GM12878 (cell line): ENCODE data around the gene CD2BP2. TPM values are rescaled to one million over a fixed set of nuclear protein-coding genes. Genes with fewer than 3 reads are reported as not detected.

ENCODE experiments used
- ATAC-seq: fragments of 200-7000 bp; cut with Tn5 transposase; 3 replicates; pipeline ENCODE4 v1.9.1; 2020; ENCODE audit warnings: mild to moderate bottlenecking, moderate library complexity
- BruUV-seq: library from RNA; stranded (reverse); fragments of 400-500 nt; replicated peaks from 2 replicates; lab custom pipeline; 2021; lab: Mats Ljungman, UMichigan
- CTCF ChIA-PET: fragments of 300-600 bp; sonication (Branson Sonifier 250); formaldehyde crosslinking; extraction: SDS; loops from one replicate; lab custom pipeline; 2021; ENCODE audit warnings: inconsistent platforms; lab: Yijun Ruan, JAX
- POLR2A ChIA-PET: fragments of 350-600 bp; formaldehyde crosslinking; extraction: SDS; loops from one replicate; lab custom pipeline; 2021; ENCODE audit warnings: inconsistent platforms; lab: Charles Lee
- RAD21 ChIA-PET: fragments of 300-600 bp; sonication (Branson Sonifier 250); formaldehyde crosslinking; loops from one replicate; lab custom pipeline; 2023; ENCODE audit warnings: antibody characterized with exemption; ENCODE audit not compliant: unreplicated experiment; lab: Charles Lee
- SMC1A ChIA-PET: fragments of 300-600 bp; sonication (Branson Sonifier 250); formaldehyde crosslinking; loops from one replicate; lab custom pipeline; 2023; ENCODE audit not compliant: unreplicated experiment, uncharacterized antibody; lab: Charles Lee
- DNase-seq: peaks from one replicate; pipeline ENCODE4 v3.0.0-alpha.2; 2011; ENCODE audit warnings: low read depth, low spot score
- FAIRE-seq: peaks from 3 replicates; lab custom pipeline; 2011; peaks lifted over from hg19 to GRCh38; lab: Jason Lieb, UNC
- H2AFZ ChIP-seq: 2 replicates; pipeline ENCODE4 v1.6.0; 2011; ENCODE audit warnings: low read depth, low read length, control low read depth; ENCODE audit not compliant: control insufficient read depth
- H3K27ac ChIP-seq: 2 replicates; pipeline ENCODE4 v1.5.1; 2011; ENCODE audit warnings: control low read depth; ENCODE audit not compliant: control insufficient read depth, insufficient read depth
- H3K27me3 ChIP-seq, 2 experiments: replicated peaks in 1 of 2; 2 replicates each; pipeline versions ENCODE4 v1.6.0 to v1.6.1; 2011; ENCODE audit warnings: low read length in 1 of 2; ENCODE audit not compliant: control insufficient read depth in 2 of 2, insufficient read depth in 2 of 2
- H3K36me3 ChIP-seq, 2 experiments: 2 replicates each; pipeline ENCODE4 v1.5.1; 2011; ENCODE audit warnings: low read length in 1 of 2; ENCODE audit not compliant: control insufficient read depth in 2 of 2, insufficient read depth in 2 of 2
- H3K4me1 ChIP-seq: 2 replicates; pipeline ENCODE4 v1.6.1; 2011; ENCODE audit warnings: mild to moderate bottlenecking, low read length, moderate library complexity, mixed read lengths; ENCODE audit not compliant: control insufficient read depth, insufficient read depth
- H3K4me2 ChIP-seq: 2 replicates; pipeline ENCODE4 v1.6.0; 2011; ENCODE audit warnings: control low read depth; ENCODE audit not compliant: control insufficient read depth, insufficient read depth
- H3K4me3 ChIP-seq: fragments of 200-600 bp; sonication (generic); 2 replicates; pipeline ENCODE4 v1.5.1; 2016
- H3K79me2 ChIP-seq: 2 replicates; pipeline ENCODE4 v1.6.0; 2011; ENCODE audit warnings: low read length; ENCODE audit not compliant: control insufficient read depth, insufficient read depth
- H3K9ac ChIP-seq: 2 replicates; pipeline ENCODE4 v1.8.0; 2011; ENCODE audit warnings: low read length, control low read depth, mixed read lengths; ENCODE audit not compliant: control insufficient read depth, insufficient read depth
- H3K9me3 ChIP-seq: replicated peaks from 3 replicates; pipeline ENCODE4 v1.5.1; 2011; ENCODE audit warnings: mild to moderate bottlenecking, low read length; ENCODE audit not compliant: control insufficient read depth, insufficient read depth
- H4K20me1 ChIP-seq: 2 replicates; pipeline ENCODE4 v1.6.0; 2011; ENCODE audit not compliant: control insufficient read depth, insufficient read depth
- BHLHE40 ChIP-seq, 2 experiments: fragments of 450-650 bp in 1 of 2; IDR thresholded peaks; 2 replicates each; pipeline ENCODE4 v1.6.1; 2011 to 2017; ENCODE audit warnings: low read depth in 2 of 2, borderline replicate concordance in 1 of 2, improper control_type of control experiment in 1 of 2, low read length in 1 of 2, mild to moderate bottlenecking in 1 of 2
- CTCF ChIP-seq, 3 experiments: IDR thresholded peaks in 2 of 3; conservative IDR thresholded peaks in 1 of 3; 2 replicates each; pipeline ENCODE4 v1.5.1; 2011; ENCODE audit warnings: low read depth in 3 of 3, low read length in 3 of 3, mild to moderate bottlenecking in 3 of 3, control low read depth in 2 of 3, moderate library complexity in 2 of 3, inconsistent platforms in 1 of 3, mixed read lengths in 1 of 3; ENCODE audit not compliant: control insufficient read depth in 2 of 3, insufficient read depth in 1 of 3; ENCODE audit errors: extremely low read depth in 1 of 3
- EGR1 ChIP-seq, 2 experiments: IDR thresholded peaks; 1 replicate in 1 of 2; 2 replicates in 1 of 2; pipeline ENCODE4 v1.6.1; 2011 to 2012; ENCODE audit warnings: low read depth in 2 of 2, low read length in 2 of 2, borderline replicate concordance in 1 of 2, mild to moderate bottlenecking in 1 of 2, moderate library complexity in 1 of 2
- FOXM1 ChIP-seq: IDR thresholded peaks from 2 replicates; pipeline ENCODE4 v1.6.1; 2012; ENCODE audit warnings: low read depth, mild to moderate bottlenecking, inconsistent platforms, low read length, moderate library complexity
- HDAC2 ChIP-seq: fragments of 200-600 bp; sonication (generic); IDR thresholded peaks from 2 replicates; pipeline ENCODE4 v1.6.1; 2017
- LARP7 ChIP-seq: fragments of 450-650 bp; IDR thresholded peaks from 2 replicates; pipeline ENCODE4 v1.6.1; 2017; ENCODE audit warnings: mild to moderate bottlenecking
- MEF2A ChIP-seq: IDR thresholded peaks from 2 replicates; pipeline ENCODE4 v1.6.1; 2011; ENCODE audit warnings: low read depth, mild to moderate bottlenecking, low read length, moderate library complexity; ENCODE audit not compliant: insufficient read depth
- NR2C1 ChIP-seq: fragments of 450-650 bp; IDR thresholded peaks from 2 replicates; pipeline ENCODE4 v1.6.1; 2017; ENCODE audit warnings: antibody characterized with exemption, mild to moderate bottlenecking, moderate library complexity
- SREBF2 ChIP-seq: IDR thresholded peaks from 2 replicates; pipeline ENCODE4 v1.6.1; 2012; ENCODE audit warnings: mild to moderate bottlenecking, low read length
- STAT1 ChIP-seq: fragments of 450-650 bp; conservative IDR thresholded peaks from 2 replicates; pipeline ENCODE4 v1.6.1; 2014; ENCODE audit warnings: antibody characterized with exemption, mild to moderate bottlenecking
- ZNF207 ChIP-seq: fragments of 450-650 bp; IDR thresholded peaks from 2 replicates; pipeline ENCODE4 v1.6.1; 2014; ENCODE audit warnings: antibody characterized with exemption, mild to moderate bottlenecking, borderline replicate concordance
- ZNF24 ChIP-seq: fragments of 450-650 bp; IDR thresholded peaks from 2 replicates; pipeline ENCODE4 v1.6.1; 2017; ENCODE audit warnings: antibody characterized with exemption, mild to moderate bottlenecking
- WGBS: methylation state at CpG from one replicate; pipeline ENCODE4 v1.1.6; 2016; ENCODE audit warnings: low lambda C conversion rate; ENCODE audit not compliant: insufficient replicate concordance, insufficient coverage; ENCODE audit errors: missing lambda C conversion rate; 5-methylcytosine and 5-hydroxymethylcytosine counted together
- in situ Hi-C: fragments of 300-500 bp; cut with MboI; formaldehyde crosslinking; loops from 9 replicates; pipeline ENCODE4 v1.14.3; 2018; ENCODE audit warnings: mixed read lengths
- intact Hi-C: fragments of 100-400 bp; cut with micrococcal nuclease; formaldehyde crosslinking; loops from one replicate; pipeline ENCODE4 v1.14.2; 2022; ENCODE audit not compliant: unreplicated experiment
- polyA plus RNA-seq, 11 experiments: library from polyadenylated mRNA; depleted of rRNA in 4 of 11; unstranded in 6 of 11; stranded (reverse) in 5 of 11; fragments of >200 nt; fragmentation: Nextera tagmentation in 4 of 11; fragmentation: Illumina TruSeq in 1 of 11; extraction: Ambion mirVana in 4 of 11; extraction: Trizol in 1 of 11; gene quantifications; 1 replicate in 1 of 11; 2 replicates in 10 of 11; pipeline versions ENCODE4 v1.2.1 to v1.2.3, GENCODE V29; 2011 to 2016; ENCODE audit warnings: inconsistent platforms in 2 of 11, missing spikeins in 2 of 11, low read depth in 1 of 11
- total RNA-seq, 4 experiments: library from RNA; depleted of rRNA in 3 of 4; stranded (reverse); fragments of >200 nt in 3 of 4; fragmentation: Illumina TruSeq in 1 of 4; extraction: Trizol in 1 of 4; gene quantifications; 2 replicates each; pipeline versions ENCODE4 v1.2.1 to v1.2.3, GENCODE V29; 2013 to 2021
- TF ChIP-seq, protein P1 (sequence below): IDR thresholded peaks from 2 replicates; pipeline ENCODE4 v1.6.1; 2012; ENCODE audit warnings: low read depth, low read length, improper control_type of control experiment
- TF ChIP-seq, protein P2 (sequence below): fragments of 450-650 bp; conservative IDR thresholded peaks from 2 replicates; pipeline ENCODE4 v1.6.1; 2017; ENCODE audit warnings: mild to moderate bottlenecking, moderate library complexity
- TF ChIP-seq, protein P3 (sequence below): fragments of 450-650 bp; IDR thresholded peaks from 2 replicates; pipeline ENCODE4 v1.6.1; 2016; ENCODE audit warnings: mild to moderate bottlenecking

CD2BP2 gene
- total and polyA plus RNA-seq, 10 of the 15 experiments (the other 5 are each of a cell fraction or from before 2014, with no cell fraction given): 3.3 to 47.9 (median 31.8) TPM

DNA sequence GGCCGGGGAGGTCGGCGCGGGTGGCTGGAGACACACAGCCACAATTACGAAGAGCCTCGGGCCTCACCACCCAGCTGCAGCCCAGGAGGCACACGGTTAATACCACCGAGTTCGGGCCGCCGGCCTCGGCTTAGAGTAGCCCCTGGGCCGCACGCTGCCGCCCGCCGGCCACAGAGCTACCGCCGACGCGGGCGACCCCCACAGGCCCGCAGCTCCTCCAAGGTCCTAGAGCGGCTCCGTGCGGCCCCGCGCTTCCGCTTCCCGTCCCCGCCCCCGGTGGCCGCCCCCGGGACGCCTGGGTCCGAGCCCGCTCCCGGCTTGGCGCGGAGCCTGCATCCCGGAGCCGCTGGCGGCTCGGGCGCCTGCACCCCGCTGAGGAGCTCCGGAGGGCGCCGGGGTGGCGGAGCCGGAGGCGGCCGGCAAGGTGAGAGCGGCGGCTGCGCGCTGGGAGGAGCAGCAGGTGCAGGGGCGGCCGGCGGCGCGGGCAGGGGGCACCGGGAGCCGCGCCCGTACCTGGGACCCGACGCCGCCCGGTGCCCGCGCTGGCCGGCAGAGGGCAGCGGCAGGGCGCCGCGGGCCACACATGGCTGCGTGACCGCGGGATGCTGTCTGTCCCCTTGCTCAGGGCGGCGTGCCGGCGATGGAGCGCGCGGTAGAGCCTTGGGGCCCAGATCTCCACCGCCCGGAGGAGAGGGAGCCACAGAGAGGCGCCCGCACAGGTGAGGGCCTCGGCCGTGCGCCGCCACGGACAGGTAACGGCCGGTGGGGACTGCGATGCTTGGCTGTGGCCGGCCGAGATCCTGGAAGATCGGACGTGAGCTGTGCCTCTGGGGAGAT, 40.3 kb upstream of the CD2BP2 start, which contains the start of gene ZNF48:
ZNF48 (plus strand) TSS at position 266 of the 837 bp plus-strand sequence; CDS start at position 641, 375 bp downstream.
- in situ Hi-C loops: no loop called here
- Histone ChIP-seq H3K36me3 (peaks cover 0 to 2% of the 10 kb centered on the region in 2 experiments; a peak in 3 of 4 replicates), H3K27ac (peak within 1 kb of the TSS; percentile 42), H3K79me2 (peaks cover 5% of the 10 kb centered on the region), H3K9ac (peak within 1 kb of the TSS; percentile 63), H3K4me2 (peak within 1 kb of the TSS; percentile 92), H3K27me3 (no peaks in the 10 kb centered on the region), H2AFZ (peak within 1 kb of the TSS; percentile 85), H3K9me3 (no peaks in the 10 kb centered on the region), H3K4me3 (peak within 1 kb of the TSS; percentile 92), H3K4me1 (peaks cover 13% of the 10 kb centered on the region), H4K20me1 (no peaks in the 10 kb centered on the region)
- ATAC-seq (peak; percentile 90), FAIRE-seq (no peak), DNase-seq (no peak)
- WGBS: under 1% methylated on average over 82 of the region's 103 CpGs
- intact Hi-C loops: no loop called here
- CTCF ChIA-PET: interaction anchor here (0.6 to 3.3 kb wide), 12 partner anchors 13 to 212 kb away, joined by 3 to 29 read pairs (median 3); partner anchors contain the start of genes CORO1A, DCTPP1, SEPTIN1 and ZNF771
- POLR2A ChIA-PET: interaction anchor here (0.6 to 3.1 kb wide), 8 partner anchors 10 to 77 kb away, joined by 3 to 25 read pairs (median 5); partner anchors contain the start of genes ITGAL, SEPTIN1 and ZNF771
- SMC1A ChIA-PET: interaction anchor here (1.0 to 2.4 kb wide), 7 partner anchors 10 to 140 kb away, joined by 3 to 12 read pairs (median 5); partner anchors contain the start of genes DCTPP1, SEPTIN1, TBC1D10B and ZNF771
- RAD21 ChIA-PET: interaction anchor here (0.9 to 2.4 kb wide), 7 partner anchors 12 to 266 kb away, joined by 3 to 32 read pairs (median 6); partner anchors contain the start of genes SEPTIN1, TBC1D10B, ZNF747 and ZNF771
- no TSS peak for BruUV-seq
- TF ChIP-seq ZNF24 (peak; percentile 62; the same call in 1 of the 2 replicates), FOXM1 (no peak), SREBF2 (no peak), MEF2A (0 out of 2 replicates have a peak, but pooled peaks have one; percentile 40), CTCF (IDR thresholded peaks at IDR 0.05 in 2 of 3, conservative IDR thresholded peaks at IDR 0.05 in 1 of 3; ENCODE audit: control insufficient read depth in 2 of 3, extremely low read depth in 1 of 3, insufficient read depth in 1 of 3, low read depth in 3 of 3, low read length in 3 of 3) (peak in 2 of 3 experiments; percentile 42 to 46; a peak in 3 of 6 replicates), EGR1 (IDR thresholded peaks at IDR 0.05; ENCODE audit: borderline replicate concordance in 1 of 2, low read depth in 2 of 2, low read length in 2 of 2) (peak in 1 of 2 experiments; percentile 95; a peak in 2 of 3 replicates), HDAC2 (no peak), ZNF207 (peak; percentile 46; the same call in 1 of the 2 replicates), NR2C1 (peak; percentile 53), BHLHE40 (IDR thresholded peaks at IDR 0.05; ENCODE audit: borderline replicate concordance in 1 of 2, low read depth in 2 of 2, low read length in 1 of 2) (peak; percentile 32 to 69; a peak in 3 of 4 replicates), STAT1 (no peak), LARP7 (peak; percentile 94)
- TF ChIP-seq, protein P1, sequence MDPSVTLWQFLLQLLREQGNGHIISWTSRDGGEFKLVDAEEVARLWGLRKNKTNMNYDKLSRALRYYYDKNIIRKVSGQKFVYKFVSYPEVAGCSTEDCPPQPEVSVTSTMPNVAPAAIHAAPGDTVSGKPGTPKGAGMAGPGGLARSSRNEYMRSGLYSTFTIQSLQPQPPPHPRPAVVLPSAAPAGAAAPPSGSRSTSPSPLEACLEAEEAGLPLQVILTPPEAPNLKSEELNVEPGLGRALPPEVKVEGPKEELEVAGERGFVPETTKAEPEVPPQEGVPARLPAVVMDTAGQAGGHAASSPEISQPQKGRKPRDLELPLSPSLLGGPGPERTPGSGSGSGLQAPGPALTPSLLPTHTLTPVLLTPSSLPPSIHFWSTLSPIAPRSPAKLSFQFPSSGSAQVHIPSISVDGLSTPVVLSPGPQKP: peak; percentile 73
- TF ChIP-seq, protein P2, sequence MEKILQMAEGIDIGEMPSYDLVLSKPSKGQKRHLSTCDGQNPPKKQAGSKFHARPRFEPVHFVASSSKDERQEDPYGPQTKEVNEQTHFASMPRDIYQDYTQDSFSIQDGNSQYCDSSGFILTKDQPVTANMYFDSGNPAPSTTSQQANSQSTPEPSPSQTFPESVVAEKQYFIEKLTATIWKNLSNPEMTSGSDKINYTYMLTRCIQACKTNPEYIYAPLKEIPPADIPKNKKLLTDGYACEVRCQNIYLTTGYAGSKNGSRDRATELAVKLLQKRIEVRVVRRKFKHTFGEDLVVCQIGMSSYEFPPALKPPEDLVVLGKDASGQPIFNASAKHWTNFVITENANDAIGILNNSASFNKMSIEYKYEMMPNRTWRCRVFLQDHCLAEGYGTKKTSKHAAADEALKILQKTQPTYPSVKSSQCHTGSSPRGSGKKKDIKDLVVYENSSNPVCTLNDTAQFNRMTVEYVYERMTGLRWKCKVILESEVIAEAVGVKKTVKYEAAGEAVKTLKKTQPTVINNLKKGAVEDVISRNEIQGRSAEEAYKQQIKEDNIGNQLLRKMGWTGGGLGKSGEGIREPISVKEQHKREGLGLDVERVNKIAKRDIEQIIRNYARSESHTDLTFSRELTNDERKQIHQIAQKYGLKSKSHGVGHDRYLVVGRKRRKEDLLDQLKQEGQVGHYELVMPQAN: peak; percentile 72
- TF ChIP-seq, protein P3, sequence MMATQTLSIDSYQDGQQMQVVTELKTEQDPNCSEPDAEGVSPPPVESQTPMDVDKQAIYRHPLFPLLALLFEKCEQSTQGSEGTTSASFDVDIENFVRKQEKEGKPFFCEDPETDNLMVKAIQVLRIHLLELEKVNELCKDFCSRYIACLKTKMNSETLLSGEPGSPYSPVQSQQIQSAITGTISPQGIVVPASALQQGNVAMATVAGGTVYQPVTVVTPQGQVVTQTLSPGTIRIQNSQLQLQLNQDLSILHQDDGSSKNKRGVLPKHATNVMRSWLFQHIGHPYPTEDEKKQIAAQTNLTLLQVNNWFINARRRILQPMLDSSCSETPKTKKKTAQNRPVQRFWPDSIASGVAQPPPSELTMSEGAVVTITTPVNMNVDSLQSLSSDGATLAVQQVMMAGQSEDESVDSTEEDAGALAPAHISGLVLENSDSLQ: 0 out of 2 replicates have a peak, but pooled peaks have one; percentile 5
